Right lobe of liver (tissue), 4 donors: Measurements from ENCODE around the gene FHIT.

Experiments
- CTCF ChIP-seq, 4 donors: fragments of 200-600 bp in 3 of 4; fragments of 450-650 bp in 1 of 4; IDR thresholded peaks; one replicate each; pipeline versions ENCODE4 v1.5.1 to v1.8.0; 2016 to 2022; ENCODE audit warnings: antibody characterized with exemption in 4 of 4, mild to moderate bottlenecking in 2 of 4
- POLR2A ChIP-seq: fragments of 450-650 bp; IDR thresholded peaks from one replicate; pipeline ENCODE4 v1.6.1; 2017; ENCODE audit warnings: antibody characterized with exemption, mild to moderate bottlenecking
- donor health status: DM: no; HTN: no; CAD: no.
- donor health status: DM: no; HTN: no; CAD: no.
- donor health status: DM: no; HTN: yes; CAD: no.

- TF ChIP-seq CTCF (IDR thresholded peaks at IDR 0.05) (no peak), POLR2A (no peak)
Measured at GRCh38 chr3:60226912-60227311, 1024.3 kb downstream of the FHIT start.
